PFSK-1 (cell line): ENCODE results near the gene GFRA1.

Experiments used
- FOXP2 ChIP-seq: optimal IDR thresholded peaks from 2 replicates; pipeline ENCODE3; 2011; ENCODE audit warnings: borderline replicate concordance, control low read depth, inconsistent platforms; ENCODE audit not compliant: insufficient read depth; ENCODE audit errors: extremely low read length, extremely low read depth
- POLR2AphosphoS5 ChIP-seq: IDR thresholded peaks from 2 replicates; pipeline ENCODE4 v1.6.1; 2012; ENCODE audit warnings: low read depth, mild to moderate bottlenecking, control low read depth, low read length, moderate library complexity
- SIN3A ChIP-seq: IDR thresholded peaks from 2 replicates; pipeline ENCODE4 v1.6.1; 2012; ENCODE audit warnings: mild to moderate bottlenecking, low read length, moderate library complexity, borderline replicate concordance; ENCODE audit not compliant: insufficient read depth
- TAF1 ChIP-seq: IDR thresholded peaks from 2 replicates; pipeline ENCODE4 v1.6.1; 2012; ENCODE audit warnings: low read length, control low read depth, borderline replicate concordance; ENCODE audit not compliant: insufficient read depth
- TF ChIP-seq, protein P1 (sequence below), 2 experiments: IDR thresholded peaks; 2 replicates each; pipeline versions ENCODE4 v1.6.1 to v1.8.0; 2011 to 2012; ENCODE audit warnings: low read depth in 2 of 2, low read length in 2 of 2, control low read depth in 1 of 2, inconsistent platforms in 1 of 2, mild to moderate bottlenecking in 1 of 2, moderate library complexity in 1 of 2; ENCODE audit not compliant: insufficient read depth in 1 of 2

DNA sequence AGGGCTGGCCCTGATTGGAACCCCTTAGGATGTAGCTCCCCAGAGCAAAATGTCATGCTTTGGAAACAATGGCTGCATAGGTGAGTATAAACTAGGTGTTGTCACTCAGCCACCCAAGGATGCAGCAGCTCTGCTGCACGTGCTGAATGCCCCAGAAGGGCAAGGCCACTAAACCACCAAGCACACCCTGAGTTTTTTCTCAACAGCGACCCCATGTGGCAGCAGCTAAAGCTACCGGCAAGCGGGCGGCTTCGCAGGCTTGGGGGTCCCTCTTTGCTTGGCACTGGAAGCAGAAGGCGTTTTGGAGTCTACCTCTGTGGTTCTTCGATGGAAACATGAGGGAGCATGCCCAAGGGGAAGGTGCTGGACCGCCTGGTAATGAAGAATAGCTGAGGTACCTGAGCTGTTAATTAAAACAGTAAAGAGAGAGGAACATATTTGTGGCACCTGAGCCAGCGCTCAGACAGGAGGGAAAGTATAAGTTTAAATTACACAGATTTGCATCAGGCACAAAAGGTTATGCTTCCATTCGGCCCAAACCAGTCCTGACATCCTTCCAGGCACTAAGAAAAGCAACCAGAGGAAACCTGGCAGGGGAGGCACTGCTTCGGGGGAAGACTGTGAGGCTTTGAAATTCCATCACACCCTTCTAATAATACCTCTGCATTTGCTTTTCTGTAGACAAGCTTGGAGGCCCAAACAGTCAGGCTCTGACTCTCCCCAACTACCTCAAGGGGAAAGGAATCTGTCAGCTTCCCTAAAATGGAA, 152.1 kb downstream of the GFRA1 start:
- no peak for TF ChIP-seq POLR2AphosphoS5
- TF ChIP-seq, protein P1, sequence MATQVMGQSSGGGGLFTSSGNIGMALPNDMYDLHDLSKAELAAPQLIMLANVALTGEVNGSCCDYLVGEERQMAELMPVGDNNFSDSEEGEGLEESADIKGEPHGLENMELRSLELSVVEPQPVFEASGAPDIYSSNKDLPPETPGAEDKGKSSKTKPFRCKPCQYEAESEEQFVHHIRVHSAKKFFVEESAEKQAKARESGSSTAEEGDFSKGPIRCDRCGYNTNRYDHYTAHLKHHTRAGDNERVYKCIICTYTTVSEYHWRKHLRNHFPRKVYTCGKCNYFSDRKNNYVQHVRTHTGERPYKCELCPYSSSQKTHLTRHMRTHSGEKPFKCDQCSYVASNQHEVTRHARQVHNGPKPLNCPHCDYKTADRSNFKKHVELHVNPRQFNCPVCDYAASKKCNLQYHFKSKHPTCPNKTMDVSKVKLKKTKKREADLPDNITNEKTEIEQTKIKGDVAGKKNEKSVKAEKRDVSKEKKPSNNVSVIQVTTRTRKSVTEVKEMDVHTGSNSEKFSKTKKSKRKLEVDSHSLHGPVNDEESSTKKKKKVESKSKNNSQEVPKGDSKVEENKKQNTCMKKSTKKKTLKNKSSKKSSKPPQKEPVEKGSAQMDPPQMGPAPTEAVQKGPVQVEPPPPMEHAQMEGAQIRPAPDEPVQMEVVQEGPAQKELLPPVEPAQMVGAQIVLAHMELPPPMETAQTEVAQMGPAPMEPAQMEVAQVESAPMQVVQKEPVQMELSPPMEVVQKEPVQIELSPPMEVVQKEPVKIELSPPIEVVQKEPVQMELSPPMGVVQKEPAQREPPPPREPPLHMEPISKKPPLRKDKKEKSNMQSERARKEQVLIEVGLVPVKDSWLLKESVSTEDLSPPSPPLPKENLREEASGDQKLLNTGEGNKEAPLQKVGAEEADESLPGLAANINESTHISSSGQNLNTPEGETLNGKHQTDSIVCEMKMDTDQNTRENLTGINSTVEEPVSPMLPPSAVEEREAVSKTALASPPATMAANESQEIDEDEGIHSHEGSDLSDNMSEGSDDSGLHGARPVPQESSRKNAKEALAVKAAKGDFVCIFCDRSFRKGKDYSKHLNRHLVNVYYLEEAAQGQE (IDR thresholded peaks at IDR 0.05; ENCODE audit: insufficient read depth in 1 of 2, low read depth in 2 of 2, low read length in 2 of 2): no peak
- no peak for TF ChIP-seq TAF1
- no peak for TF ChIP-seq SIN3A
- TF ChIP-seq FOXP2: no peak
